ENCODE measurements around the gene GYS2.
A peak's percentile ranks its signal among the peaks of the same experiment; 100 is the strongest.

The GYS2 gene

DNA sequence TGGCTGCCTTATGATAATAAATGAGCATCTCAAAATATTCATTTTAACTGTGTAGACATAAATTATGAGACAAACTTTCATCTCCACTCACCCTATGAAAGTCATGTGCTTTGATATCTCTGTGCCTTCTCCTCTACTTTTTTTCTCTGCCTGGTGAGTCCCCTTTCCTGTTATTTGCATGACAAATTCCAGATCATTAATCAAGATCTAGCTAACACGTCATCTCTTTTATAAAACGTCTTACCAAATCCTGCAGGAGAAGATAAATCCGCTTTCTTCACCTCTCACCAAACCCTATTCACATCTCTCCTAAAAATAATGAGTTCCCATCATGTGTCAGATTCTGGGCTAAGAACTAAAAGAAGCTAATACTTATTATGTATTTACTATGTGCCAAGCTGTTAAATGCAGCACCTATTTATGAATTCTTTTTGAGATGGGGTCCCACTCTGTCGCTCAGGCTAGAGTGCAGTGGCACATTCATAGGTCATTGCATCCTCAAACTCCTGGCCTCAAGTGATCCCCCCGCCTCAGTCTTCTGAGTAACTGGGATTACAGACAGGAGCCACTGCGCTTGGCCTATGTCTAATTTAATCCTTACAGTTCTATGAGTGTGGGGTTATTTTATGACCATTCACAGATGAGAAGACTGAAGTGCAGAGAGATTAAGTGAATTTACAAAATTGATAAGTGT is 51.9 kb downstream of the GYS2 start:
- no peak for DNase-seq

DNA sequence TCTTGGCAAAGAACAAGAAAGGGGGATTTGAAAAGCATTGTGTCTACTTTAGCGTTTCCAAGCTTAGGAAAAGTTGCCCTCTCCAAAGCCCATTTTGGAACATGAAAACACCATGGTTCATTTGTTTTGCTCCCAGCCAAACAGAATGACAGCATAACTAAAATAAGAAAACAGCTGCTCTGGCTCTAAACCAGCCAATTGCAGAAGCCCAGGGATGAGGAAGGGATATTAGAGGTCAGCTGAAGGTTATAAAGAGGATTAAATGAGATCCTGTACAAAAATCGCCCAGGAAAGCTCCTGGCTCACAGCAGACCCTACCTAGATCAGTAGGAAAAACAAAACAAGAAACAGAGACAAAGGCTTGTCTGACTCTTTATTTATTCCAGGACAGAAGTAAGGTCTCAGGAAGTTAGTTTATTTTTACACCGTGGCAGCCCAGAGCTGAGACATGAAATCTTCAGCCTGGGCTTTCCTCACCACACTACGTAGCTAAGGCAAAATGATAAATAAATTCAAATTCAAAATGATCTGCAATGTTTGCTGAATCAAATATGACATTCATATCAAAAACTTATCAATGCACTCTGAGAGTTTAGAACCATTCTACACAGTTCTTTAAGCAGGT is 52.7 kb downstream of the GYS2 start:
- DNase-seq, result no peak

DNA sequence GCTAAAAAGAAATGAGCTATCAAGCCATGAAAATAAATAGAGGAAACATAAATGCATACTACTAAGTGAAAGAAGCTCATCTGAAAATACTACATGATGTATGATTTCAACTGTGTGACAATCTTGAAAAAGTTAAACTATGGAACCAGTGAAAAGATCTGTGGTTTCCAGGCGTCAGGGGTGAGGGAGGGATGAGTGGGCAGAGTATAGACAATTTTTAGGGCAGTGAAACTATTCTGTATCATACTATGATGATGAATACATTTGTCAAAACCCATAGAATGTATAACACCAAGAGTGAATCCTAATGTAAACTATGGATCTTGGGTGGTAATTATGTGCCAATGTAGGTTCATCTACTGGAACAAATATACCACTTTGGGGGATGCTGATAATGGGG is 57.2 kb downstream of the GYS2 start:
- no peak for DNase-seq

DNA sequence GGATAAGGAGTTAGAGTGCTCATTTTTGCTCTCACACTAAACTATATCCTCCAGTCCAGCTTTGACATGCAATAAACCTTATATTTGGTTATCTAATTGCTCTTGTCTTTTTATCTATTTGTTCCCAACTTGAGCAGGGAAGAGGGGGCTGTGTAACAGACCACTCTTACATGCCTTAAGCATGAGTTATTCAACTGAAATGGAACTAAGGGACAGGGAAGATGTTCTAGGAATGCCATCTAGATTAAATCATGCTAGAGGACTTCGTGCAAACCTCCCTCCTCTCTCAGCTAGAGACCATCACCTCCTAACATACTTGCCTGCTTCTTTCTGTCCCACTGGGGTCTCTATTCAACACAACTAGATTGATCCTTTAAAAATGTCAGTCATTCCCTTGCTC is 57.9 kb downstream of the GYS2 start:
- DNase-seq, result no peak

DNA sequence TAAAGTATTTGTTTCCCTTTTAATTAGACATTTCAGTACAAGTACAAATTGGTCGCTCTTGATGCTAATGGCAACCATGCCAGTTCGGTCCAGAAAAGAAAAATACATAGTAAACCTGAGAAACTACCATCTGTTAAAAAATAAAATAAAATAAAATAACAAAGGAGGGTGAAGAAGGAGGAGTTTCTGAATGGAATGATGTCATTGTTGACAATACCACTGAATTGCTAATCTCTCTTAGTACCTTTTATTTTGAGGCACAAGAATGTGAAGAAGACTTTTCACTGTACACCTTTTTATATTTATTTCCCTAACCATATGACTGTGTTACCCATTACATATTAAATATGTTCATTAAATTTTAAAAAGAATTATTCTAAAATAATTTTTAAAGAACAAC is 59.1 kb downstream of the GYS2 start:
- no peak for DNase-seq

DNA sequence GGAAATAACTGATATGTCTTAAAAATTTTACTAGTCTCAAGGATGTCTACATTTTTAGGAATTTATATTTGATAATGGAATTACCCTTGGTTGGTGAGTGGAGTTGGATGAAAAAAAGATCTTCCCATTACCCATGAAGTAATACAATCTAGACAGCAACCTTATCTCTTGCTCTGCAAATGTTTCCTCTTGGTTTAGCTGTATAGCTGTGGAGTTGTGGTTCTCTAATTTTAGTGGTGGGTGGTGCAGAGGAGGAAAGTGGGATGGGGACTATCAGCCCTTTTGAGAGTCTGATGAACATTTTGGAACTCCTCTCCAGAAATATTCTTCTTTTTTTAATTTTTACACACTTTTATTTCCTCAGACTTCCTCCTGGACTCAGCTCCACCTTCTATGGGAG is 61.5 kb downstream of the GYS2 start:
- no peak for DNase-seq

DNA sequence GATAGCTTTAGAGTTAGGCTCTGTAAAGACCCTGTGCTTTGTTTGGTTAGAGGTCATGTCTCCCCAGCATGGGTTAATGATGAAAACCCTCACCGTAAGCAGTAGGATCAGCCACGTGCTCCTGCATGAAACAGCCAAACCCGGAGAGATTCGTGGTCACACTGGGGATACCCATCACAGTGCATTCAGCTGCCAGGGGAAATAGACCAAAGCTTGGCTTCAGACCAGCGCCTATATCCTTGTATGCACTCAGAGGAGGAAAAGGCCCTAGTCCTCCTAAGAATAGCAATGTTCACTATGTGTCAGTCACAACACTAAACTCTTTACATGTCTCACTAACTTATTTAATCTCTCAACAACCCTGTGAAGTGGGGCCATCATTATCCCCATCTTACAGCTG is 62.2 kb downstream of the GYS2 start:
- no peak for DNase-seq

DNA sequence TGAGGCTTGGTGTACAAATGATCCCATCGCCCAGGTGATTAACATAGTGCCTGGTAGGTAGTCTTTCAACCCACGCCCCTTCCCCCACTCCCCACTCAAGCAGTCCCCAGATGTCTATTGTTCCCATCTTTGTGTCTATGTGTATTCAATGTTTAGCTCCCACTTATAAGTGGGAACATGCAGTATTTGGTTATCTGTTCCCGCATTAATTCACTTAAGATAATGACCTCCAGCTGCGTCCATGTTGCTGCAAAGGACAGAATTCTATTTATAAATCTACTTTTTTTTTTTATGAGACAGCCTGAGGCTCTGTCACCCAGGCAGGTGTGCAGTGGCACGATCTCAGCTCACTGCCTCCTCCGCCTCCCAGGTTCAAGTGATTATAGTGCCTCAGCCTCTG is 62.9 kb downstream of the GYS2 start:
- no peak for DNase-seq

DNA sequence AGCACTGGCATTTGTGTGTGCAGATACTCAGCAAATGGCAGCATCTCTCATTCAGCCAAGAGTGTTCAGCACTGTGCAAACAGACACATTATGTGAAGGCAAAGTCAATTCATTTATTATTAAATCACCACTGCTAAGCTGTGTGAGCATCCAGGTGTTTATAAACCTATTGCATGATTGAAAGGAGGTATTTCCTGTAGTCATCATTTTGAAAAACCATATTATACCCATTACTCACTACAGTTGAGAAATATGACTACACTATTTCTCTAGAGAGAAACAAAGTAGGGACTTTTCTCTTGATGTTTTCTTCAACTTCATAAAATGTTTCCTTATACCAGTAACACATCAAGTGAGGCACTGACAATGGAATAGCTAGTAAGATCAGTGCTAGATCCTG is 64.8 kb downstream of the GYS2 start:
- DNase-seq, result peak; percentile 65

DNA sequence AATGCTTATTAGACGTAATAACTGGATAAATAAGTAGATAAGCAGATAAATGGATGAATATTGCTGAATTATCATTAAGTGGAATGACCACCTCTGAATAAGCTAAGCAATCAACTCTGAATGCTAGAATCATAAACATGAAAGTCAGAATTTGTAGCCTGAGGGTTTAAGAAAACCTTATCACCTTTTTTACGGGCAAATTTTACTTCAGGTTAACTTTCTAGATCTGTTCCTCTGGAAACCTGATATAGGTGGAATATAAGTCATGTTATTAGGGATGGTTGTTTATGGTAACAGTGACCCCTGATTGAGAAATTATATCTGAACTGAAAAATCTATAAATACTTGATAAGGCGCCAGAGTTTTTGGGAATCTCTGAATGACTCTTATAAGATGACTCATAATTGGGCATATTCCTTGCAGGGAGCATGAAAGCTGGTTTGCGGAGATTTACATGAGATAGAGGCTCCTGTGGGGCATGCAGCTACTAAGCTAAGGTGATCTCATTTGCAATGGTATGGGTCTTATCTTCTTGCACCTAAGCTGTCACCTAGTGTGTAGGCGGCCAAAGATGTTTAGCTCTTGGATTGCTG is 66.5 kb downstream of the GYS2 start:
- DNase-seq, result no peak

DNA sequence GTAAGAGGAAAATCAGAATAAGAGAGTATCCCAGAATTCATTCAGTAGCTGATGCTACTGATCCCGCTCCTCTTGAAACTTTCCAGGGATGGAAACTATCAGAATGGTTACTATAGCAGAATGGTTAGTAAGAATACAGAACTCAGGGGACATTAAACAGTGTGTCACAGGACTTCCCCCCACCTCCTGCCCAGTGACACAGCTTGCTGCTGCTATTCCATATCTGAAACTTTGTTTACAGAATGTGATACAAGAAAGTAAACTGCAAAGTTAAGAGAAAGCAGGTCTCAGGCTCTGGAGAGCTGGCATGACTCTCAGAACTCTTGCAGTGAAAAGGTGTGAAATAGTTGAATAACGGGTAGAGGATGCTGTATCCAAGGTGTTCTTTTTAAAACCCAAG is 75.2 kb downstream of the GYS2 start:
- no peak for DNase-seq

DNA sequence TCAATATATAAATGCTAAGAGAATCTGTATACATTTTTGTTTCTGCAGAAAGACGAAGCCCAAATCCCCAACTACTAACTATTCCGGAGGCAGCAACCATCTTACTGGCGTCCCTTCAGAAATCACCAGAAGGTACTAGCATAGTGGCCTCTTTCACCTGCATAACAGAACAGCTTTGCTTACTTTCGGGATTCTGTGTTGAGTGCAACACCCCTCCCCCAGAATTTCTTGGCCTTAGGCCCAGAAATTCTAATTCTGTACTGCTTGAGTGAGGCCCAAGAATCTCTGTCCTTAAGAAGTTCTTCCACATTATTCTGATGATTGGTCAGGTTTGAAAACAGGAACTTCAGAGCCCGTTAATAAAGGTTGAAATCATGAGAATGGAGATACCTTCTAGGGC is 75.7 kb downstream of the GYS2 start:
- DNase-seq, result no peak

DNA sequence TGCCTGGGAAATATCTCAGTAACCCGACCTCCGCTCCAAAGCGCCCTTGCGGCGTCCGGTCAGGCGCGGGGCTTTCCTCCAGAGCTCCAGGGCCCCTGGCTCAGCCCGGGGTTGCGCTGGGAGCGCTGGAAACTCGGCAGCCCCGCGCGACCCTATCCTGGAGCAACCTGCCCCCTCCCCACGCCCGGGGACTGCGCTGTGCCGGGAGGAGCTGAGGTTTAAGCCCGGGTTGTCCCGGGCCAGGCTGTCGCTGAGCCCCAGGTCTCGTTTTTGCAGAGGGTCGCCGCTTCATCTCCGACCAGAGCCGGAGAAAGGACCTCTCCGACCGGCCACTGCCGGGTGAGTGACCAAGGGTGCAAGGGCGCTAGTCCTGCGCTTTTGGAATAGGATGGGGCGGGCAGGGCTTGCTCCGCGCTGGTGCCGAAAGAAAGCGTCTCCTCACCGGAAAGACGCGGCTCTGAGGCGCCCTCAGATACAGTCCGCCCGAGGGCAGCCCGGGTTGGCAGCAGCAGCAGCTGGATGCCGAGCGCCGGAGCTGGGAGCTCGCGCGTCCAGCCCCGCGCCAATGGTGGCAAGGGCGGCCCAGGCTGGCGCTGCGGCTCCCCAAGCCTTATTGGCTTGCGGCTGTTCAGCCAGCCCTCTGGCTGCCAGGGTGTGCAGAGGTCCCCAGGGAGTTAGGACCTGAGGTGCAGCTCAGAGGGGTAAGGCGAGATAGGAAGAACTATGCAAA is 77.0 kb downstream of the GYS2 start:
- DNase-seq, result peak; percentile 81

DNA sequence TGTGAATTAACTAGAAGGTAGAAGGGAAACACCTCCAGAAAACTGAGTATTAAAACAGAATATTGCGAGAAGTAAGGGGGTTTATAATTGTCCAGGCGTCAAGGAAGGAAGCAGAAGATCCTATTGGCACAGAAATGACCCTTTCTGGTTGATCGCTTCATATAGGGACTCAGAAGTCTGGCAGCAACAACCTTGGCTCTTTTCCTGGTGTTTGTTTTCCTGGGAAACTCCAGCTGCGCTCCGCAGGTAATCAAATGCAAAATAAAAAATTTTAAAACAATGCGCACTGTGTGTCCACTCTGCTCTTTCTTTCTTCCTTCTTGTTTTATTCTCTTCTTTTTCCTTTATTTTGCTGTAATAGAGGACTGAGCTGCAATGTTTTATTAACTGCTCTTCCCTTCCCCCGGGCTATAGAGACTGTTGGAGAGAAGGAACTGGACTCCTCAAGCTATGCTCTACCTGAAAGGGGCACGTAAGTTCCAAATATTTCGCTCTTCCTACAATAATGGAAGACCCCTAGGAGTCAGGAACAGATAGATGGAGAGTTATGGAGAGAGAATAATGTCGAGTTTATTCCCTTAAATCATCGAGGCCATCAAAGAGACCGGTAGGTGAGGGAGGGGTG is 77.8 kb downstream of the GYS2 start:
- no peak for DNase-seq

DNA sequence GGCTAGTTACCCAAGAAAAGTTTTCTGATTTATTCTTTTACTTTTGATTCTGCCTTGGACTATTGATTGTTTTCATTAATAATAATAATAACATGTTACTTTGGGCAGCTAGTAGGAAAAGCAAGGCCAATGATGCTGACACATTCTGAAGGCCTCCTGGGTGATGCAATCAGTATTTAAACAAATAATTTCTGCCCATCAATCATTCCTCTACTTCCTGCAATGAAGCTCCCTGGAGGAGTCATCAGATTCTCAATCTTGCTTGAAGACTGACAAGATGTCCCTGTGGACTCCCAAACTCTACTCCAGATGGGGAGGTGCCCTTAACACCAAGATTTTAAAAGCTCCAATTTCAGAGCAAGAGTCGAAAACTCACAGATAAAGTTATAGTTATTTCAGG is 78.6 kb downstream of the GYS2 start, which contains the start of gene SPX:
Gene SPX, plus strand, starts transcription at position 244 of the 400 bp plus-strand sequence. CDS start 177 bp downstream, outside the sequence.
- DNase-seq, result no peak

DNA sequence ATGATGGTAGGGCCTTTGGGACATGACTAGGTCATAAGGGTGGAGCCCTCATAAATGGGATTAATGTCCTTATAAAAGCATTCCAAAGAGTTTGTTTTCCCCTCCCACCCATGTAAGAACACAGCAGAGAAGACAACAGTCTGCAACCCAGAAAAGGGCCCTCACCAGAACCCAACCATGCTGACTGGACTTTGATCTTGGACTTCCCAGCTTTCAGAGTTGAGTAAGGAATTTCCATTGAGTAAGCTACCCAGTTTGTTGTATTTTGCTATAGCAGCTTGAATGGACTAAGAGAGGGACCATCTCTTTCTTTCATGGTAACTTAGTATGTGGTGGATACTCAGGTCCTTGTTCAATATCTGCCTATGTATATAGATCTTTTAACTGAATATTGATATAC is 81.5 kb downstream of the GYS2 start:
- DNase-seq, result no peak

DNA sequence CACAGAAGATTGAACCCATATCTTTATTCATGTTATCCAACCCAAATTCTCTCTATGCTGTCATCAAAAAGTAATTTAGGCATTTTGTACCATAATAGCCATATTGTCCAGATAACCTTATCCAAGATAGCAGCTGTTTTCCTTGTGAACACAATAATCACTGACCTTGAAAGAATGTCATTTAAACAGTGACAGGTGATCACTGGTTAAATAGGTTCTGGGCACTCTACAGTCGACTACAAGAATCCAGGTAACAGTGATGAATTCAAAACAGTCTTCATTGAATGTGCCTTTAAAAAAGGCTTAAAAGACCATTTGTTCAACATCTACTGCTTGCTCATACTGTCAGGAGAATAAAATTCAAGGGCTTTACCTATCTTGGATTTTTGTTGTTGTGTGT is 83.1 kb downstream of the GYS2 start:
- DNase-seq, result no peak

DNA sequence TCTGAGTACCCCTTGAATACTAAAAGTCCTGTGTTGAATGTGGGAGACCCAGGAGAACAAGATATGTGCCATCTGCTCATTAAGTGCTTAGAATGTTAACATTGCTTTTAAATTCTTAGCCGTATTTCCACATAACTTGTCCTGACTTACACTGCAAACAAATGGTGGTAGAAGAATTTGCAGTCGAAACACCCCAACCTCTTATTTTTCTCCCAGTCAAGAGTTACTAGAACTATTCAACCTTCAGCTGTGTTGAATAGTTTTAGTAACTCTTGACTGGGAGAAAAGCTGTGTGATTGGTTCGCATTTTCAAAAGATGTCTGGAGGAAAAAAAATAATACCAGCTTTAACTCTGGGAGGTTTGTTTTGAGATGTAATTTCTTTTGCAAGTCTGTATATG is 86.2 kb downstream of the GYS2 start:
- no peak for DNase-seq

DNA sequence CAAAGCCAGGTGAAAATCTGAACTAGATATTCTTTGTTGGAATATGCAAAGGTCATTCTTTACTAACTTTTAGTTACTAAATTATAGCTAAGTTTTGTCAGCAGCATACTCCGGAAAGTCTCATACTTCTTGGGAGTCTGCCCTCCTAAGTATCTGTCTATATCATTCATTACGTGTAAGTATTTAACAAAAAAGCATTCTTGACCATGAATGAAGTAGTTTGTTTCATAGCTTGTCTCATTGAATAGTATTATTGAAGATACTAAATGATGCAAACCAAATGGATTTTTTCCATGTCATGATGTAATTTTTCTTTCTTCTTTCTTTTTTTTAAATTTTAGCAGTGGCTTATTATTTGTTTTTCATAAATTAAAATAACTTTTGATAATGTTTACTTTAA is 88.4 kb downstream of the GYS2 start:
- DNase-seq, result no peak

DNA sequence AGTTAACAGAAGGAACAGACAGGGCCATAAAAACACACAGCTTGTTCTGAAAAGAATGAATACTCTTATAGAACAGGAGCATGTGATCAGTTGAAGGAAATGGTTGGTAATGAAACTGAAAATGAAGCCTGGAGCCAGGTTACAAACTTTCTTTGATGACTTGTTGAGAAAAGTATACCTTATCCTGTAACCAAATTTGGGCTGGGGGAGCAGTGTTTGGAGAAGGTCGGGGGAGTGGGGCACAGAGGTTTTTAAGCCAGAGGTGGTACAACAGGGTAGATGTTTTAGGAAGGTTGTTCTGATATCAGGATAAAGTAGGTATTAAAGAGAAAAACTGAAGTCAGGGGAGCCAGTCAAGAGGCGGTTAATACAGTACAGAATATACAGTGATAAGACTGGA is 94.9 kb downstream of the GYS2 start:
- DNase-seq, result peak; percentile 47

DNA sequence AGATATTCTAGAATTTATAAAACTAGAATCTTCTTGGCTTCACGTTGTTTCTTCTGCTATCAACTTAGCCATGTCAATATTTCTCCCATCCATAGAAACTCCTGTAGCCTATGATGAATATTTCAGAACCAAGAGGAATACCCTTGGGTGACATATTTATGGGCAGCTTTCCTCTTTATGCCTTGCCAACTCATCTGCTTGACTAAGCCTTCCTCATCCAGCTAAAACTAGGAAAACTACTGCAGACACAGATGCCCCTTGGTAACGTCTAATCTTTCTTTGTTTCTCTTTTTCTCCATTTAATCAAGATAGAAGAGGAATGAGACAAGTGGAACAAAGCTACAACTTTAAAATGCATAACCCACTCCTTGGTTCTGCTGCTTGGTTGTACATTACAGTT is 96.8 kb downstream of the GYS2 start:
- DNase-seq, result no peak

DNA sequence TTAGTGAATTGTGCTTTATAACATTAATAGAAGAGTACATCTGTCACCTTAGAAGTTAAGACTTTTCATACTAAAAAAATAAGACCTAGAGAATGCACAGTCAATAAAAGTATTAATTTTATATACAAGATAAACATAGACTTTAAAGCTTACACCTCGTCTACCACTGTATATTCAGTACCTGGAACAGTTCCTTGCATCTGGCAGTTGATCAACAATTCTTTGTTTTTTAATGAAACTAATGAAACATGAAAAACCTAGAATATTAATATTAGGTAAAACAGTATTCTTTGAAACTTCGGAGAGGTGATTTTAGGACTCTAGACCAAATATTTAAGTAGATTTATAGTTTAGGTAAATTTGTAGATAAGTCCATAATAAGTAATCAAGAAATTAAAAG is 98.8 kb downstream of the GYS2 start:
- no peak for DNase-seq

DNA sequence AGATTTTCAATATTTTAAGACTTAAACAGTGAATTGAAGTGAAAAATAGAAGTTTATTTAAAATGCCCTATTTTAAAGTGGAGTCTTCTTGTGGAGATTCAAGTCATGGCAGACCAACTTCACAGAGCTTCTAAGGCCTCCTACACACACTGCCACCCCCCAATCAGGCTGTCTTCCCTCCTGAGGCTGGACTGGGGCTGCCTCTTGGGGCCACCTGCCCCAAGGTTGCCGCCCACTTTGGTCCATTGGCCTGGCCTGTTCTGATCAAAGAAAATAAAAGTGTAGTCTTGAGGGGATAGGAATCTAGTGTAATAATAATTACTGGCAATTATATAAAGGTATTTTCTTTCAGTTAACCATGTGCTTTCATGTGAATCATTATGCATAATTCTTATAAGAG is 101.8 kb downstream of the GYS2 start:
- no peak for DNase-seq

DNA sequence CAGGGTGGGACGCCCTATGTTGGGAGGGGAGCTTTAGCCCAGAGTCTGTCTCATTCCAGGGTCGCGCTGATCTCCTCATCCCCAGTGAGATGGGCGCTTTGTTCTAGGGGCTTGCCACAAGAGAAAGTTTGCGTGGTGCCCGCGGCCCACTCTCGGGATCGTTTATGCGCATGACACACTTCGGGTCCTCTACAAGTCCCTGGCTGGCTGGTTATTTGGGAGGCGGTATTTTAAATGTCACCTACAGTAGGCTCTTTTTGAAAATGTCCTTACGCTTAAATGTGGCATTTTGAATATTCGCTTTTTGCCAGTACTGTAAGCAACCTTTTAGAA is 102.5 kb downstream of the GYS2 start:
- peak; percentile 36 for DNase-seq
